ENCODE data around the gene DRAXIN.

Gene DRAXIN

GRCh38 chr1:11671544-11672286 is 19.8 kb upstream of the DRAXIN start:
- no peak overlapping the region for H3K27ac ChIP-seq (ENCODE audit: low read length)
- no peaks in the 10 kb centered on the region for H3K79me2 ChIP-seq (ENCODE audit: insufficient read depth, low read length)
- no peak for DNase-seq
- no peak overlapping the region for H3K9ac ChIP-seq (ENCODE audit: low read depth, low read length)
- no peaks in the 10 kb centered on the region; the same call in 1 of the 2 replicates for H3K4me1 ChIP-seq (ENCODE audit: insufficient read depth, low read length)
- H3K4me2 ChIP-seq (ENCODE audit: insufficient read depth, low read length) = no peak overlapping the region
- no peaks in the 10 kb centered on the region for H3K9me3 ChIP-seq (ENCODE audit: insufficient read depth, low read length, severe bottlenecking)
- TF ChIP-seq CTCF (IDR thresholded peaks at IDR 0.05; ENCODE audit: borderline replicate concordance, extremely low read depth, low read length, poor library complexity, severe bottlenecking) (no peak), EZH2 (IDR thresholded peaks at IDR 0.05; ENCODE audit: borderline replicate concordance, low read depth, low read length, severe bottlenecking) (no peak)
- no peaks in the 10 kb centered on the region for H3K27me3 ChIP-seq (ENCODE audit: insufficient read depth, low read length, poor library complexity)
- no peak overlapping the region for H3K4me3 ChIP-seq (ENCODE audit: low read depth in 1 of 2, low read length in 2 of 2)
- peaks cover 58% of the 10 kb centered on the region for H3K36me3 ChIP-seq (ENCODE audit: insufficient read depth, low read length)
- peaks cover 35% of the 10 kb centered on the region for H4K20me1 ChIP-seq (ENCODE audit: insufficient read depth, low read length)
- H2AFZ ChIP-seq (ENCODE audit: low read depth, low read length) = no peak overlapping the region
- no peak; the same call in 2 of the 3 replicates for ATAC-seq (ENCODE audit: insufficient read depth, low read depth)

GRCh38 chr1:11673089-11673769 is 18.3 kb upstream of the DRAXIN start:
- no peak overlapping the region for H3K4me2 ChIP-seq (ENCODE audit: insufficient read depth, low read length)
- H3K4me1 ChIP-seq (ENCODE audit: insufficient read depth, low read length) = peaks cover 3% of the 10 kb centered on the region; the same call in 1 of the 2 replicates
- DNase-seq (no peak), ATAC-seq (ENCODE audit: insufficient read depth, low read depth) (no peak)
- peaks cover 67% of the 10 kb centered on the region for H3K36me3 ChIP-seq (ENCODE audit: insufficient read depth, low read length)
- H3K27ac ChIP-seq (ENCODE audit: low read length) = no peak overlapping the region
- H3K79me2 ChIP-seq (ENCODE audit: insufficient read depth, low read length) = peaks cover 3% of the 10 kb centered on the region; the same call in 1 of the 2 replicates
- H3K27me3 ChIP-seq (ENCODE audit: insufficient read depth, low read length, poor library complexity) = no peaks in the 10 kb centered on the region
- no peak overlapping the region for H2AFZ ChIP-seq (ENCODE audit: low read depth, low read length)
- H4K20me1 ChIP-seq (ENCODE audit: insufficient read depth, low read length) = peaks cover 41% of the 10 kb centered on the region
- H3K4me3 ChIP-seq (ENCODE audit: low read depth in 1 of 2, low read length in 2 of 2) = no peak overlapping the region
- TF ChIP-seq CTCF (IDR thresholded peaks at IDR 0.05; ENCODE audit: borderline replicate concordance, extremely low read depth, low read length, poor library complexity, severe bottlenecking) (no peak), EZH2 (IDR thresholded peaks at IDR 0.05; ENCODE audit: borderline replicate concordance, low read depth, low read length, severe bottlenecking) (no peak)
- H3K9me3 ChIP-seq (ENCODE audit: insufficient read depth, low read length, severe bottlenecking) = no peaks in the 10 kb centered on the region
- no peak overlapping the region for H3K9ac ChIP-seq (ENCODE audit: low read depth, low read length)

- Histone ChIP-seq H3K36me3 (ENCODE audit: insufficient read depth, low read length) (peaks cover 77% of the 10 kb centered on the region), H2AFZ (ENCODE audit: low read depth, low read length) (no peak overlapping the region)
Observed at GRCh38 chr1:11674488-11674887, 17.0 kb upstream of the DRAXIN start.

More at GRCh38 chr1:11674488-11674887, 17.0 kb upstream of the DRAXIN start:
- H3K27me3 ChIP-seq (ENCODE audit: insufficient read depth, low read length, poor library complexity) = no peaks in the 10 kb centered on the region
- H3K4me2 ChIP-seq (ENCODE audit: insufficient read depth, low read length) = no peak overlapping the region
- H4K20me1 ChIP-seq (ENCODE audit: insufficient read depth, low read length) = peaks cover 43% of the 10 kb centered on the region
- H3K4me1 ChIP-seq (ENCODE audit: insufficient read depth, low read length) = peaks cover 11% of the 10 kb centered on the region
- H3K27ac ChIP-seq (ENCODE audit: low read length) = no peak overlapping the region
- no peak overlapping the region for H3K4me3 ChIP-seq (ENCODE audit: low read depth in 1 of 2, low read length in 2 of 2)
- ATAC-seq (ENCODE audit: insufficient read depth, low read depth) (no peak), DNase-seq (no peak)
- H3K9ac ChIP-seq (ENCODE audit: low read depth, low read length) = no peak overlapping the region
- H3K79me2 ChIP-seq (ENCODE audit: insufficient read depth, low read length) = peaks cover 14% of the 10 kb centered on the region
- no peak for TF ChIP-seq CTCF (IDR thresholded peaks at IDR 0.05; ENCODE audit: borderline replicate concordance, extremely low read depth, low read length, poor library complexity, severe bottlenecking)
- TF ChIP-seq EZH2 (IDR thresholded peaks at IDR 0.05; ENCODE audit: borderline replicate concordance, low read depth, low read length, severe bottlenecking) = no peak
- no peaks in the 10 kb centered on the region for H3K9me3 ChIP-seq (ENCODE audit: insufficient read depth, low read length, severe bottlenecking)
